ENCODE measurements around the gene SMS. TPM values are rescaled to one million over a fixed set of nuclear protein-coding genes. Genes with fewer than 3 reads are reported as not detected.

The SMS gene
- total RNA-seq, 1 donor from 2014 or later: 280 TPM

DNA sequence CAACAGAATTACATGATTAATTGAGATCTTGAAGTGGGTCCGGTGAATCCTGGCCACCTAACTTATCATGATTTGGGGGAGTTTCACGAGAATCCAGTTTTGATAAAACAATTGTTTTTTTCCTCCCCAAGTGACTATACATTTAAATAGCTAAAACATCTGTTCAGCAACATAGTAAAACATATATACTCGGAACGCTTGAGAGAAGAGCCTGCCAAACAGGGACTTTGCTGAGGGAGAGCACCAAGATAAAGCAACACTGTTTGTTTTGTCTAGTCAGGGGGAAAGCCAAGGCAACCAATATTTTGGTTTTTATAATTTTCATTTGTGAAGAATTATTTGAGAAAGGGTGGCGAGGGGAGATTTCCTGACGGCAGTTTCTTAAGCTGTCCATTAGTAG lies 92.0 kb downstream of the SMS start:
- TF ChIP-seq, protein P1, sequence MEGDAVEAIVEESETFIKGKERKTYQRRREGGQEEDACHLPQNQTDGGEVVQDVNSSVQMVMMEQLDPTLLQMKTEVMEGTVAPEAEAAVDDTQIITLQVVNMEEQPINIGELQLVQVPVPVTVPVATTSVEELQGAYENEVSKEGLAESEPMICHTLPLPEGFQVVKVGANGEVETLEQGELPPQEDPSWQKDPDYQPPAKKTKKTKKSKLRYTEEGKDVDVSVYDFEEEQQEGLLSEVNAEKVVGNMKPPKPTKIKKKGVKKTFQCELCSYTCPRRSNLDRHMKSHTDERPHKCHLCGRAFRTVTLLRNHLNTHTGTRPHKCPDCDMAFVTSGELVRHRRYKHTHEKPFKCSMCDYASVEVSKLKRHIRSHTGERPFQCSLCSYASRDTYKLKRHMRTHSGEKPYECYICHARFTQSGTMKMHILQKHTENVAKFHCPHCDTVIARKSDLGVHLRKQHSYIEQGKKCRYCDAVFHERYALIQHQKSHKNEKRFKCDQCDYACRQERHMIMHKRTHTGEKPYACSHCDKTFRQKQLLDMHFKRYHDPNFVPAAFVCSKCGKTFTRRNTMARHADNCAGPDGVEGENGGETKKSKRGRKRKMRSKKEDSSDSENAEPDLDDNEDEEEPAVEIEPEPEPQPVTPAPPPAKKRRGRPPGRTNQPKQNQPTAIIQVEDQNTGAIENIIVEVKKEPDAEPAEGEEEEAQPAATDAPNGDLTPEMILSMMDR (IDR thresholded peaks at IDR 0.05; ENCODE audit: unreplicated experiment): no peak
- Mint-ChIP-seq H3K27ac (no peak overlapping the region), H3K4me1 (ENCODE audit: low read depth) (peaks cover 2% of the 10 kb centered on the region), H3K36me3 (ENCODE audit: insufficient read depth) (no peaks in the 10 kb centered on the region), H3K27me3 (no peaks in the 10 kb centered on the region), H3K4me3 (ENCODE audit: low read depth) (no peak overlapping the region), H3K9me3 (ENCODE audit: low read depth) (no peaks in the 10 kb centered on the region)
- DNase-seq (ENCODE audit: low spot score, unreplicated experiment): no peak

DNA sequence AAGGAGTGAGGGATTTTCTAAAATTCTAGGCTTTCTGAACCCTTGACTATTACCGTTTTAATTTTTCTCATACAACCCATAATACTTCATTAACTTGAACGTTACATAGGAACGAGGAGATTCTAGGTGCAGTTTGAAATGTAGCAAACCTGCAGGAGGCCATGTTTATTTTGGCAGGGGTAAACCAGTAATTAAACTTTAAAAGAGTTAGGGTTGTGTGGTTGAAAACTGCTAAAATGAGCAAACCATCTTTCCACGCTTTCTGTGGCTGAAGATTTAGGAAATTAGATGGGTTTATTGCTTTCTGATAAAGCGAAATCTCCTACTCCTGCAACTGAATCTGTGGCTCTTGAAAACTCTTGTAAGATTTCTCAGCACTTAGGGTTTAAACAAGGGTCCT lies 93.3 kb downstream of the SMS start:
- H3K36me3 Mint-ChIP-seq (ENCODE audit: insufficient read depth): no peaks in the 10 kb centered on the region
- TF ChIP-seq, protein P1 (IDR thresholded peaks at IDR 0.05; ENCODE audit: unreplicated experiment): no peak
- H3K27me3 Mint-ChIP-seq: no peaks in the 10 kb centered on the region
- no peak overlapping the region for H3K27ac Mint-ChIP-seq
- H3K9me3 Mint-ChIP-seq (ENCODE audit: low read depth): no peaks in the 10 kb centered on the region
- H3K4me3 Mint-ChIP-seq (ENCODE audit: low read depth): no peak overlapping the region
- H3K4me1 Mint-ChIP-seq (ENCODE audit: low read depth): peaks cover 2% of the 10 kb centered on the region
- DNase-seq (ENCODE audit: low spot score, unreplicated experiment): no peak

DNA sequence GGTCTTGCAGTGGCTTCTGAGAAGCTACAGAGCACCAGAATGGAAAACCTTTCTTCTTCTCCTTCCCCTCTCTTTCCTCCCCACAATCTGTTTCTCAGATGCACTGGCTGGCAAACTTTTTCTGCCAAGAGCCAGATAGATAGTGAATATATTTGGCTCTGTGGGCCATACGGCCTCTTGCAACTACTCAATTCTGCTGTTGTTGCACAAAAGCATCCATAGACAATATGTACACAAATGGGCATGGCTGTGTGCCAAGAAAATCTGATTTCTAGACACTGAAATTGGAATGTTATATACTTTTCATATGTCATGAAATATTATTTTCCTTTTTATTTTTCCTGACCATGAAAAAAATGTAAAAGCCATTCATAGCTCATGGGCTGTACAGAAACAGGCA lies 94.7 kb downstream of the SMS start:
- Mint-ChIP-seq H3K9me3 (ENCODE audit: low read depth) (no peaks in the 10 kb centered on the region), H3K4me3 (ENCODE audit: low read depth) (no peak overlapping the region), H3K36me3 (ENCODE audit: insufficient read depth) (no peaks in the 10 kb centered on the region), H3K27me3 (no peaks in the 10 kb centered on the region), H3K27ac (no peak overlapping the region), H3K4me1 (ENCODE audit: low read depth) (peaks cover 2% of the 10 kb centered on the region)
- TF ChIP-seq, protein P1 (IDR thresholded peaks at IDR 0.05; ENCODE audit: unreplicated experiment): no peak
- DNase-seq (ENCODE audit: low spot score, unreplicated experiment): no peak

DNA sequence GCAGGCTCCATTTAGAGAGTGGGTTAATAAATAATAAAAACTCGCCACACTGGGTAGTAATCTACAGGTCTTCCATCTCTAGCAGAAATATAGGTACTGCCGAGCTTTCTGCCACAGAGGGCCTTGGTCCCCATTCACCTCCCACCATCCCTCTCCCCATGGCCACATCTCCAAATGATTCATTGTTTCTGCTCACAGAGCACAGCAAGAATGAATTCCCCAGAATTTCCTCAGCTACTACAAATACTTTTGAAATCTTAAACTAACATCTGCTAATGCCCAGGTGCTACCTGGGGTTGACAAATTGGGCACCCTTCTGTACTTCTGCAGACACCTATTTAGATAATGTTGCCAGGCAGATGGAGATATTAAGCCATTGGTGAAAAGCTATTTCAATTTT lies 96.7 kb downstream of the SMS start:
- Mint-ChIP-seq H3K36me3 (ENCODE audit: insufficient read depth) (no peaks in the 10 kb centered on the region), H3K9me3 (ENCODE audit: low read depth) (no peaks in the 10 kb centered on the region), H3K4me3 (ENCODE audit: low read depth) (no peak overlapping the region), H3K4me1 (ENCODE audit: low read depth) (peaks cover 7% of the 10 kb centered on the region), H3K27ac (no peak overlapping the region), H3K27me3 (no peaks in the 10 kb centered on the region)
- TF ChIP-seq, protein P1 (IDR thresholded peaks at IDR 0.05; ENCODE audit: unreplicated experiment): no peak
- no peak for DNase-seq (ENCODE audit: low spot score, unreplicated experiment)

DNA sequence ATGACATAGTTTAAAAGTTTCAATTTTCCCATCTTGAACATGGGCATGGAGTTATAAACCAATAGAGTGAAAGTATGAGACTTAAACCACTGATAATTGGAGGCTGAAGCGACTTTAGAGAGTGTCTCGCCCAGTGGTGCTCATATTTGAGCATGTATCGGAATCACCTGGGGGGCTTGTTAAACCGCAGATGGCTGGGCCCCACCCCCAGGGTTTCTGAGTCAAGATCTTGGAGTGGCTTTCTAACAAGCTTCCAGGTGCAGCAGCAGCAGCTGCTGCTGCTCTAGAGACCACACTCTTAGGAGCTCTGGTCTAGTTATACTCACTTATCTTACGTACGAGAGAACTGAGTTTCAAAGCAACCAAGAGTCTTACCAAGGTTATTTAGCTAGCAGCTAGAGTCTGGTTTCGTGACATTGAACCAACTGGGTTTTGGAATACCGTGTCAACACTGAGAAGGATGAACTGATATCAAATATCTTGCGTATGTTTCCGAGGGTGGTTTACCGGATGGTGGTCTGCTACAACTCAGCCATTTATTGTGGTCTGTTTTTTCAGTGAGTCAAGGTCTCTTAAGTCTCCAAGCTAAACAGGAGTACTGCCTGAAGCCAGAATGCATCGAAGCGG lies 97.5 kb downstream of the SMS start:
- peaks cover 8% of the 10 kb centered on the region for H3K4me1 Mint-ChIP-seq (ENCODE audit: low read depth)
- H3K36me3 Mint-ChIP-seq (ENCODE audit: insufficient read depth): no peaks in the 10 kb centered on the region
- H3K27ac Mint-ChIP-seq: no peak overlapping the region
- H3K27me3 Mint-ChIP-seq: no peaks in the 10 kb centered on the region
- H3K4me3 Mint-ChIP-seq (ENCODE audit: low read depth): no peak overlapping the region
- no peak for DNase-seq (ENCODE audit: low spot score, unreplicated experiment)
- H3K9me3 Mint-ChIP-seq (ENCODE audit: low read depth): no peaks in the 10 kb centered on the region
- TF ChIP-seq, protein P1 (IDR thresholded peaks at IDR 0.05; ENCODE audit: unreplicated experiment): no peak
